CD4-positive, CD25-positive, alpha-beta regulatory T cell (primary cell): ENCODE results near the gene GNPDA1. TPM values are rescaled to one million over a fixed set of nuclear protein-coding genes. Genes with fewer than 3 reads are reported as not detected.
"Not testable (repeated sequence)": the region's sequence is repeated elsewhere in the genome, so short reads cannot be mapped to it uniquely, and the experiment has no call there.

ENCODE experiments used
- ATAC-seq, 2 donors: fragments of 150-1000 bp; cut with Tn5 transposase; one replicate each; pipeline ENCODE4 v1.10.0; 2021; ENCODE audit warnings: low read depth in 2 of 2, moderate number of reproducible peaks in 2 of 2, moderate library complexity in 1 of 2
- DNase-seq, 3 donors: peaks; one replicate each; pipeline versions ENCODE4 v3.0.0 to v3.0.0-alpha.2; 2012 to 2022; ENCODE audit warnings: mixed read lengths in 1 of 3
- H3K27ac ChIP-seq: one replicate; pipeline ENCODE4 v1.7.0; 2013; ENCODE audit warnings: mild to moderate bottlenecking, low read length; ENCODE audit not compliant: insufficient read depth, poor library complexity, severe bottlenecking
- H3K27me3 ChIP-seq: one replicate; pipeline ENCODE4 v1.7.0; 2013; ENCODE audit warnings: low read length; ENCODE audit not compliant: control insufficient read depth, insufficient read depth
- H3K36me3 ChIP-seq: one replicate; pipeline ENCODE4 v1.7.0; 2013; ENCODE audit warnings: mild to moderate bottlenecking, low read length, moderate library complexity; ENCODE audit not compliant: control insufficient read depth, insufficient read depth
- H3K4me1 ChIP-seq: 2 replicates; pipeline ENCODE4 v1.7.0; 2013; ENCODE audit warnings: mild to moderate bottlenecking, low read length; ENCODE audit not compliant: insufficient read depth, control insufficient read depth, poor library complexity, severe bottlenecking
- H3K4me3 ChIP-seq: one replicate; pipeline ENCODE4 v1.7.0; 2013; ENCODE audit warnings: low read depth, mild to moderate bottlenecking, low read length, moderate library complexity
- H3K9me3 ChIP-seq, 2 experiments: 1 replicate in 1 of 2; 2 replicates in 1 of 2; pipeline ENCODE4 v1.7.0; 2013; ENCODE audit warnings: low read length in 2 of 2, mild to moderate bottlenecking in 1 of 2, moderate library complexity in 1 of 2; ENCODE audit not compliant: control insufficient read depth in 2 of 2
- H3K27ac Mint-ChIP-seq, 3 donors: one replicate each; pipeline ENCODE4 v1.8.0; 2020 to 2022; ENCODE audit warnings: mild to moderate bottlenecking in 3 of 3, mixed read lengths in 3 of 3, moderate library complexity in 2 of 3
- H3K27me3 Mint-ChIP-seq: one replicate; pipeline ENCODE4 v1.8.0; 2022; ENCODE audit warnings: mild to moderate bottlenecking, mixed read lengths
- H3K36me3 Mint-ChIP-seq: one replicate; pipeline ENCODE4 v1.8.0; 2020; ENCODE audit warnings: mixed read lengths
- H3K4me1 Mint-ChIP-seq, 4 donors: one replicate each; pipeline ENCODE4 v1.8.0; 2020 to 2022; ENCODE audit warnings: mixed read lengths in 4 of 4, mild to moderate bottlenecking in 1 of 4
- H3K4me3 Mint-ChIP-seq, 4 donors: one replicate each; pipeline ENCODE4 v1.8.0; 2020 to 2022; ENCODE audit warnings: mild to moderate bottlenecking in 4 of 4, mixed read lengths in 4 of 4, moderate library complexity in 3 of 4
- H3K9me3 Mint-ChIP-seq, 7 donors: one replicate each; pipeline ENCODE4 v1.8.0; 2020 to 2022; ENCODE audit warnings: mixed read lengths in 7 of 7, mild to moderate bottlenecking in 3 of 7, moderate library complexity in 2 of 7
- polyA plus RNA-seq, 4 donors: library from polyadenylated mRNA; unstranded; fragments of 300-500 nt; fragmentation: Illumina TruSeq; gene quantifications; one replicate each; pipeline ENCODE4 v1.2.3, GENCODE V29; 2021
- total RNA-seq: library from RNA; stranded (reverse); gene quantifications from one replicate; pipeline ENCODE4 v1.2.3, GENCODE V29; 2022

GNPDA1 gene
- total RNA-seq, result 7.7 TPM
- polyA plus RNA-seq, result 10 to 100 TPM; 21.6 to 25.4 (median 22.9) TPM

GRCh38 chr5:142012792-142013388 is at the start of gene GNPDA1:
Gene GNPDA1 (minus strand): TSS chr5:142013027. CDS start chr5:142012035, 992 bp downstream.
- Histone ChIP-seq H3K36me3 (no peaks in the 10 kb centered on the region), H3K27ac (peak within 1 kb of the TSS; percentile 70)
- peak; percentile 64 to 71 for ATAC-seq

GRCh38 chr5:142059304-142059940 is 46.6 kb upstream of the GNPDA1 start:
- no peak for DNase-seq
- Mint-ChIP-seq H3K4me1 (peaks cover 10 to 15% (median 11%) of the 10 kb centered on the region in 4 donors), H3K27ac (no peak overlapping the region), H3K36me3 (no peaks in the 10 kb centered on the region), H3K27me3 (no peaks in the 10 kb centered on the region), H3K9me3 (peaks cover 0 to 2% (median 0%) of the 10 kb centered on the region in 7 donors), H3K4me3 (no peak overlapping the region)
- no peaks in the 10 kb centered on the region for H3K9me3 ChIP-seq
- no peaks in the 10 kb centered on the region for H3K27me3 ChIP-seq
- H3K36me3 ChIP-seq, result no peaks in the 10 kb centered on the region
- H3K4me1 ChIP-seq, result peaks cover 6% of the 10 kb centered on the region
- H3K27ac ChIP-seq, result no peak overlapping the region
- H3K4me3 ChIP-seq, result no peak overlapping the region
- ATAC-seq, result no peak

More at GRCh38 chr5:142012792-142013388, at the start of gene GNPDA1:
- Histone ChIP-seq H3K27me3 (no peaks in the 10 kb centered on the region), H3K4me3 (peak within 1 kb of the TSS; percentile 85), H3K9me3 (no peaks in the 10 kb centered on the region), H3K4me1 (peaks cover 50% of the 10 kb centered on the region)
- Mint-ChIP-seq H3K4me1 (peaks cover 18 to 62% (median 38%) of the 10 kb centered on the region in 4 donors), H3K27me3 (no peaks in the 10 kb centered on the region), H3K9me3 (no peaks in the 10 kb centered on the region), H3K4me3 (peak within 1 kb of the TSS; percentile 88 to 94 (median 92)), H3K27ac (peak within 1 kb of the TSS; percentile 66 to 93 (median 87)), H3K36me3 (no peaks in the 10 kb centered on the region)
- peak; percentile 59 to 77 (median 61) for DNase-seq

GRCh38 chr5:142057697-142058056 is 44.9 kb upstream of the GNPDA1 start:
- Mint-ChIP-seq H3K4me1 (peaks cover 4 to 11% (median 8%) of the 10 kb centered on the region in 4 donors), H3K27ac (no peak overlapping the region), H3K4me3 (no peak overlapping the region), H3K9me3 (peaks cover 0 to 2% (median 0%) of the 10 kb centered on the region in 7 donors), H3K27me3 (no peaks in the 10 kb centered on the region), H3K36me3 (no peaks in the 10 kb centered on the region)
- no peaks in the 10 kb centered on the region for H3K27me3 ChIP-seq
- ATAC-seq (no peak), DNase-seq (no peak)
- H3K27ac ChIP-seq, result no peak overlapping the region
- no peak overlapping the region for H3K4me3 ChIP-seq
- H3K4me1 ChIP-seq, result no peaks in the 10 kb centered on the region
- H3K9me3 ChIP-seq, result no peaks in the 10 kb centered on the region
- H3K36me3 ChIP-seq, result no peaks in the 10 kb centered on the region

- ATAC-seq, result no peak
- no peaks in the 10 kb centered on the region for H3K36me3 ChIP-seq
- H3K4me3 Mint-ChIP-seq, result no peak overlapping the region
- no peak for DNase-seq
- H3K4me1 ChIP-seq, result no peaks in the 10 kb centered on the region
- no peaks in the 10 kb centered on the region for H3K36me3 Mint-ChIP-seq
- H3K27ac Mint-ChIP-seq, result no peak overlapping the region
- H3K9me3 ChIP-seq, result no peaks in the 10 kb centered on the region
- peaks cover 4 to 11% (median 8%) of the 10 kb centered on the region in 4 donors for H3K4me1 Mint-ChIP-seq
- no peak overlapping the region for H3K27ac ChIP-seq
- H3K27me3 Mint-ChIP-seq, result no peaks in the 10 kb centered on the region
- H3K27me3 ChIP-seq, result no peaks in the 10 kb centered on the region
- H3K4me3 ChIP-seq, result no peak overlapping the region
- H3K9me3 Mint-ChIP-seq, result peaks cover 0 to 2% (median 0%) of the 10 kb centered on the region in 7 donors
These were observed 44.2 kb upstream of the GNPDA1 start for GRCh38 chr5:142056816-142057696.

GRCh38 chr5:142055301-142055700 is 42.5 kb upstream of the GNPDA1 start:
- Histone ChIP-seq H3K27me3 (no peaks in the 10 kb centered on the region), H3K36me3 (no peaks in the 10 kb centered on the region), H3K9me3 (no peaks in the 10 kb centered on the region), H3K4me1 (no peaks in the 10 kb centered on the region), H3K4me3 (no peak overlapping the region), H3K27ac (no peak overlapping the region)
- Mint-ChIP-seq H3K9me3 (peaks cover 0 to 2% (median 0%) of the 10 kb centered on the region in 7 donors), H3K27ac (no peak overlapping the region), H3K4me1 (peaks cover 4 to 11% (median 8%) of the 10 kb centered on the region in 4 donors), H3K27me3 (no peaks in the 10 kb centered on the region), H3K4me3 (no peak overlapping the region), H3K36me3 (no peaks in the 10 kb centered on the region)
- ATAC-seq, result no peak
- DNase-seq, result no peak

GRCh38 chr5:142053426-142054151 is 40.8 kb upstream of the GNPDA1 start:
- ATAC-seq (peak; percentile 28 to 58), DNase-seq (peak in 1 of 3 donors; percentile 25)
- Mint-ChIP-seq H3K27ac (peak overlapping the region in 2 of 3 donors; percentile 35 to 40), H3K4me1 (peaks cover 4 to 11% (median 8%) of the 10 kb centered on the region in 4 donors), H3K36me3 (no peaks in the 10 kb centered on the region), H3K27me3 (no peaks in the 10 kb centered on the region), H3K9me3 (no peaks in the 10 kb centered on the region), H3K4me3 (no peak overlapping the region)
- Histone ChIP-seq H3K27me3 (no peaks in the 10 kb centered on the region), H3K4me3 (no peak overlapping the region), H3K9me3 (no peaks in the 10 kb centered on the region), H3K27ac (no peak overlapping the region), H3K36me3 (no peaks in the 10 kb centered on the region), H3K4me1 (no peaks in the 10 kb centered on the region)

- not testable (repeated sequence) for H3K9me3 ChIP-seq, H3K9me3 Mint-ChIP-seq, H3K36me3 Mint-ChIP-seq, H3K4me3 Mint-ChIP-seq, DNase-seq, ATAC-seq, H3K27ac ChIP-seq, H3K36me3 ChIP-seq, H3K27me3 Mint-ChIP-seq, H3K27me3 ChIP-seq, H3K4me1 ChIP-seq, H3K4me3 ChIP-seq, H3K27ac Mint-ChIP-seq
- H3K4me1 Mint-ChIP-seq, result peaks cover 0 to 11% (median 8%) of the 10 kb centered on the region in 4 donors
These were observed 39.2 kb upstream of the GNPDA1 start for GRCh38 chr5:142052026-142052425.
